ENCODE measurements around the gene C18orf63. TPM values are rescaled to one million over a fixed set of nuclear protein-coding genes. Genes with fewer than 3 reads are reported as not detected.

The C18orf63 gene
- total and polyA plus RNA-seq, 2 experiments from 2014 or later = not detected

- Mint-ChIP-seq H3K27ac (no peak overlapping the region), H3K4me3 (no peak overlapping the region), H3K4me1 (peaks cover 17% of the 10 kb centered on the region; the same call in 2 of the 3 replicates), H3K36me3 (ENCODE audit: low read depth) (no peaks in the 10 kb centered on the region), H3K9me3 (no peaks in the 10 kb centered on the region), H3K27me3 (ENCODE audit: insufficient read depth, low read depth, poor library complexity) (peaks cover 1% of the 10 kb centered on the region)
- Histone ChIP-seq H3K27me3 (ENCODE audit: insufficient read depth) (no peaks in the 10 kb centered on the region), H2AFZ (no peak overlapping the region), H3K4me2 (no peak overlapping the region), H3K79me2 (replicated peaks; ENCODE audit: insufficient read depth) (no peaks in the 10 kb centered on the region), H3K4me3 (no peak overlapping the region), H3K4me1 (ENCODE audit: insufficient read depth) (no peaks in the 10 kb centered on the region), H4K20me1 (replicated peaks; ENCODE audit: insufficient read depth) (no peaks in the 10 kb centered on the region), H3F3A (replicated peaks; ENCODE audit: low read depth) (no peaks in the 10 kb centered on the region), H3K9me2 (ENCODE audit: insufficient read depth) (no peaks in the 10 kb centered on the region), H3K27ac (ENCODE audit: low read depth) (no peak overlapping the region), H3K36me3 (ENCODE audit: insufficient read depth) (no peaks in the 10 kb centered on the region)
- DNase-seq (ENCODE audit: low spot score) (no peak), ATAC-seq (no peak)
- TF ChIP-seq REST (IDR thresholded peaks at IDR 0.05; ENCODE audit: unreplicated experiment) = no peak
- no peak for TF ChIP-seq STAT1 (IDR thresholded peaks at IDR 0.05; ENCODE audit: unreplicated experiment)
- TF ChIP-seq EZH2phosphoT487 (IDR thresholded peaks at IDR 0.05; ENCODE audit: unreplicated experiment) = no peak
- TF ChIP-seq CTCF (conservative IDR thresholded peaks at IDR 0.05; ENCODE audit: low read depth in 2 of 2) = no peak
- no peak for TF ChIP-seq POLR2AphosphoS5 (IDR thresholded peaks at IDR 0.05; ENCODE audit: low read depth)
- no peak for TF ChIP-seq ETS1 (IDR thresholded peaks at IDR 0.05)
- TF ChIP-seq ZNF462 (CRISPR knock-in tag; IDR thresholded peaks at IDR 0.05) = no peak
- TF ChIP-seq JUNB (IDR thresholded peaks at IDR 0.05; ENCODE audit: unreplicated experiment) = no peak
- no peak for TF ChIP-seq EZH2 (IDR thresholded peaks at IDR 0.05; ENCODE audit: low read depth, unreplicated experiment)
- TF ChIP-seq ZNF331 (CRISPR knock-in tag; IDR thresholded peaks at IDR 0.05; ENCODE audit: low read depth) = no peak
- TF ChIP-seq CREB1 (CRISPR knock-in tag; IDR thresholded peaks at IDR 0.05; ENCODE audit: low read depth) = no peak
- TF ChIP-seq NANOG (IDR thresholded peaks at IDR 0.05; ENCODE audit: borderline replicate concordance) = no peak
- TF ChIP-seq ZNF114 (CRISPR knock-in tag; IDR thresholded peaks at IDR 0.05) = no peak
Observed at GRCh38 chr18:74334242-74334893, 18.7 kb downstream of the C18orf63 start.
